ENCODE results near the gene OTULIN. TPM values are rescaled to one million over a fixed set of nuclear protein-coding genes. Genes with fewer than 3 reads are reported as not detected.

Gene OTULIN
- total and polyA plus RNA-seq, 2 donors (not counting 1 experiment from before 2014, with no cell fraction given) = 9.8 to 17.8 TPM

- TF ChIP-seq, protein P1, sequence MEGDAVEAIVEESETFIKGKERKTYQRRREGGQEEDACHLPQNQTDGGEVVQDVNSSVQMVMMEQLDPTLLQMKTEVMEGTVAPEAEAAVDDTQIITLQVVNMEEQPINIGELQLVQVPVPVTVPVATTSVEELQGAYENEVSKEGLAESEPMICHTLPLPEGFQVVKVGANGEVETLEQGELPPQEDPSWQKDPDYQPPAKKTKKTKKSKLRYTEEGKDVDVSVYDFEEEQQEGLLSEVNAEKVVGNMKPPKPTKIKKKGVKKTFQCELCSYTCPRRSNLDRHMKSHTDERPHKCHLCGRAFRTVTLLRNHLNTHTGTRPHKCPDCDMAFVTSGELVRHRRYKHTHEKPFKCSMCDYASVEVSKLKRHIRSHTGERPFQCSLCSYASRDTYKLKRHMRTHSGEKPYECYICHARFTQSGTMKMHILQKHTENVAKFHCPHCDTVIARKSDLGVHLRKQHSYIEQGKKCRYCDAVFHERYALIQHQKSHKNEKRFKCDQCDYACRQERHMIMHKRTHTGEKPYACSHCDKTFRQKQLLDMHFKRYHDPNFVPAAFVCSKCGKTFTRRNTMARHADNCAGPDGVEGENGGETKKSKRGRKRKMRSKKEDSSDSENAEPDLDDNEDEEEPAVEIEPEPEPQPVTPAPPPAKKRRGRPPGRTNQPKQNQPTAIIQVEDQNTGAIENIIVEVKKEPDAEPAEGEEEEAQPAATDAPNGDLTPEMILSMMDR (conservative IDR thresholded peaks at IDR 0.05 in 1 of 2, IDR thresholded peaks at IDR 0.05 in 1 of 2; ENCODE audit: low read depth in 1 of 2, low read length in 2 of 2) = no peak
- no peak for TF ChIP-seq EZH2 (IDR thresholded peaks at IDR 0.05; ENCODE audit: low read length, missing control alignments)
- peaks cover 11% of the 10 kb centered on the region for H3K79me2 ChIP-seq (ENCODE audit: control insufficient read depth, insufficient read depth, low read length)
- peaks cover 12% of the 10 kb centered on the region for H3K4me1 ChIP-seq (ENCODE audit: control insufficient read depth, extremely low read depth, insufficient read depth, low read length)
Observed at GRCh38 chr5:14659821-14660607, 4.5 kb upstream of the OTULIN start.

DNA sequence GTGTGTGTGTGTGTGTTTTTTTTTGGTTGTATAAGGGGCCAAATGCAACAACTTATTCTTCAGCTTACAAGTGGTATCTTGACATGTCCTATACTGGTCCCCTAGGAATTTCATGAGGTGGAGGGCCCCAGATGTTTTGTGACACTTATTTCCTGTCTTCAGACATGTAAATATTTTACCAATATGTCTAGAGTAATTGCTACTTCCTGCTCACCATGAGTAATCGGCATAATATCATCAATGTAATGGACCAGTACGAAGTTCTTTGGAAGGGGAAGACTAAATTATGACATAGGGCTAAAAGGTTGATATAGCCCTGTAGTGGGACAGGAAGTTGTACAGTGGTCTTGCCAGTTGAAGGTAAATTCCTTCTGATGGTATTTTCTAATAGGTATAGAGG is 3.7 kb upstream of the OTULIN start:
- no peaks in the 10 kb centered on the region for H3K27me3 ChIP-seq (ENCODE audit: control insufficient read depth, insufficient read depth, low read length)
- no peak for TF ChIP-seq EZH2 (IDR thresholded peaks at IDR 0.05; ENCODE audit: low read length, missing control alignments)
- TF ChIP-seq, protein P1 (conservative IDR thresholded peaks at IDR 0.05 in 1 of 2, IDR thresholded peaks at IDR 0.05 in 1 of 2; ENCODE audit: low read depth in 1 of 2, low read length in 2 of 2) = no peak
- no peaks in the 10 kb centered on the region for H3K9me3 ChIP-seq (ENCODE audit: control insufficient read depth, insufficient read depth, low read depth, low read length)
- no peak overlapping the region for H3K4me3 ChIP-seq (replicated peaks in 1 of 4; ENCODE audit: control extremely low read depth in 1 of 4, insufficient read depth in 1 of 4, low read depth in 3 of 4, low read length in 4 of 4)
- H3K79me2 ChIP-seq (ENCODE audit: control insufficient read depth, insufficient read depth, low read length) = peaks cover 19% of the 10 kb centered on the region
- H3K27ac ChIP-seq (ENCODE audit: insufficient read depth, low read length) = no peak overlapping the region
- H4K20me1 ChIP-seq (ENCODE audit: control insufficient read depth, extremely low read depth, insufficient read depth, low read length) = no peaks in the 10 kb centered on the region
- no peak overlapping the region for H3K9ac ChIP-seq (ENCODE audit: insufficient read depth, low read length)
- no peak overlapping the region for H3K4me2 ChIP-seq (ENCODE audit: extremely low read depth, insufficient read depth, low read length)
- H3K4me1 ChIP-seq (ENCODE audit: control insufficient read depth, extremely low read depth, insufficient read depth, low read length) = peaks cover 12% of the 10 kb centered on the region
- no peak for DNase-seq (ENCODE audit: low read depth in 2 of 2)
- no peak overlapping the region for H2AFZ ChIP-seq (ENCODE audit: low read length)
- H3K36me3 ChIP-seq (ENCODE audit: control insufficient read depth, insufficient read depth, low read length) = no peaks in the 10 kb centered on the region

More at GRCh38 chr5:14659821-14660607, 4.5 kb upstream of the OTULIN start:
- Histone ChIP-seq H3K36me3 (ENCODE audit: control insufficient read depth, insufficient read depth, low read length) (no peaks in the 10 kb centered on the region), H3K9me3 (ENCODE audit: control insufficient read depth, insufficient read depth, low read depth, low read length) (no peaks in the 10 kb centered on the region), H4K20me1 (ENCODE audit: control insufficient read depth, extremely low read depth, insufficient read depth, low read length) (no peaks in the 10 kb centered on the region), H3K9ac (ENCODE audit: insufficient read depth, low read length) (no peak overlapping the region), H2AFZ (ENCODE audit: low read length) (no peak overlapping the region), H3K4me2 (ENCODE audit: extremely low read depth, insufficient read depth, low read length) (peak overlapping the region; percentile 45), H3K4me3 (replicated peaks in 1 of 4; ENCODE audit: control extremely low read depth in 1 of 4, insufficient read depth in 1 of 4, low read depth in 3 of 4, low read length in 4 of 4) (no peak overlapping the region), H3K27me3 (ENCODE audit: control insufficient read depth, insufficient read depth, low read length) (no peaks in the 10 kb centered on the region), H3K27ac (ENCODE audit: insufficient read depth, low read length) (no peak overlapping the region)
- peak; percentile 76 to 84 for DNase-seq (ENCODE audit: low read depth in 2 of 2)

GRCh38 chr5:14662721-14663260 is 1.7 kb upstream of the OTULIN start:
- Histone ChIP-seq H3K9me3 (ENCODE audit: control insufficient read depth, insufficient read depth, low read depth, low read length) (no peaks in the 10 kb centered on the region), H3K4me2 (ENCODE audit: extremely low read depth, insufficient read depth, low read length) (peak overlapping the region; percentile 46), H2AFZ (ENCODE audit: low read length) (no peak overlapping the region), H3K79me2 (ENCODE audit: control insufficient read depth, insufficient read depth, low read length) (peaks cover 39% of the 10 kb centered on the region), H3K9ac (ENCODE audit: insufficient read depth, low read length) (no peak overlapping the region), H3K36me3 (ENCODE audit: control insufficient read depth, insufficient read depth, low read length) (no peaks in the 10 kb centered on the region), H4K20me1 (ENCODE audit: control insufficient read depth, extremely low read depth, insufficient read depth, low read length) (no peaks in the 10 kb centered on the region), H3K27me3 (ENCODE audit: control insufficient read depth, insufficient read depth, low read length) (no peaks in the 10 kb centered on the region), H3K27ac (ENCODE audit: insufficient read depth, low read length) (no peak overlapping the region), H3K4me1 (ENCODE audit: control insufficient read depth, extremely low read depth, insufficient read depth, low read length) (peaks cover 12% of the 10 kb centered on the region), H3K4me3 (replicated peaks in 1 of 4; ENCODE audit: control extremely low read depth in 1 of 4, insufficient read depth in 1 of 4, low read depth in 3 of 4, low read length in 4 of 4) (no peak overlapping the region)
- no peak for DNase-seq (ENCODE audit: low read depth in 2 of 2)
- no peak for TF ChIP-seq EZH2 (IDR thresholded peaks at IDR 0.05; ENCODE audit: low read length, missing control alignments)
- TF ChIP-seq, protein P1 (conservative IDR thresholded peaks at IDR 0.05 in 1 of 2, IDR thresholded peaks at IDR 0.05 in 1 of 2; ENCODE audit: low read depth in 1 of 2, low read length in 2 of 2) = no peak

All from fibroblast of lung (primary cell).